Neural progenitor cell (in vitro differentiated cells): ENCODE results near the gene SGTB. TPM values are rescaled to one million over a fixed set of nuclear protein-coding genes. Genes with fewer than 3 reads are reported as not detected.

Experiments used
- DNase-seq: peaks from one replicate; pipeline ENCODE4 v3.0.0-alpha.2; 2016; ENCODE audit warnings: low spot score
- H2AFZ ChIP-seq: fragments of 200-600 bp; sonication (generic); replicated peaks from 2 replicates; pipeline ENCODE4 v1.6.1; 2016; ENCODE audit warnings: antibody characterized with exemption
- H3F3A ChIP-seq: fragments of 200-600 bp; sonication (generic); 2 replicates; pipeline ENCODE4 v1.6.1; 2016; ENCODE audit warnings: antibody characterized with exemption, low read depth
- H3K27ac ChIP-seq: fragments of 200-600 bp; sonication (generic); 2 replicates; pipeline ENCODE4 v1.5.1; 2016; ENCODE audit warnings: mild to moderate bottlenecking
- H3K27me3 ChIP-seq: fragments of 200-600 bp; sonication (generic); 2 replicates; pipeline ENCODE4 v1.6.1; 2016; ENCODE audit warnings: mild to moderate bottlenecking, moderate library complexity
- H3K36me3 ChIP-seq: fragments of 200-600 bp; sonication (generic); 2 replicates; pipeline ENCODE4 v1.5.1; 2016
- H3K4me1 ChIP-seq: fragments of 200-600 bp; sonication (generic); 2 replicates; pipeline ENCODE4 v1.6.1; 2016; ENCODE audit warnings: mixed run types
- H3K4me2 ChIP-seq: fragments of 200-600 bp; sonication (generic); 2 replicates; pipeline ENCODE4 v1.6.1; 2016
- H3K4me3 ChIP-seq: fragments of 200-600 bp; sonication (generic); 2 replicates; pipeline ENCODE4 v1.5.1; 2016
- H3K79me2 ChIP-seq: fragments of 200-600 bp; sonication (generic); 2 replicates; pipeline ENCODE4 v1.6.1; 2016; ENCODE audit warnings: low read depth
- H3K9ac ChIP-seq: fragments of 200-600 bp; sonication (generic); 2 replicates; pipeline ENCODE4 v1.6.1; 2016
- H3K9me3 ChIP-seq: fragments of 200-600 bp; sonication (generic); 2 replicates; pipeline ENCODE4 v1.5.1; 2016; ENCODE audit warnings: low read depth
- H4K20me1 ChIP-seq: fragments of 200-600 bp; sonication (generic); 2 replicates; pipeline ENCODE4 v1.6.1; 2016; ENCODE audit warnings: low read depth
- H3K27ac Mint-ChIP-seq: 3 replicates; pipeline ENCODE4 v1.8.0; 2021; ENCODE audit warnings: mixed read lengths
- H3K27me3 Mint-ChIP-seq: 2 replicates; pipeline ENCODE4 v1.8.0; 2022; ENCODE audit warnings: low read depth, mild to moderate bottlenecking, inconsistent platforms, moderate library complexity, mixed read lengths; ENCODE audit not compliant: insufficient read depth
- H3K36me3 Mint-ChIP-seq: 3 replicates; pipeline ENCODE4 v1.8.0; 2021; ENCODE audit warnings: mixed read lengths
- H3K4me1 Mint-ChIP-seq: 3 replicates; pipeline ENCODE4 v1.8.0; 2021; ENCODE audit warnings: mixed read lengths
- H3K4me3 Mint-ChIP-seq: 3 replicates; pipeline ENCODE4 v1.8.0; 2021; ENCODE audit warnings: mild to moderate bottlenecking, moderate library complexity, mixed read lengths
- H3K9me3 Mint-ChIP-seq: 3 replicates; pipeline ENCODE4 v1.8.0; 2020; ENCODE audit warnings: mixed read lengths
- EZH2 ChIP-seq: fragments of 200-600 bp; sonication (generic); IDR thresholded peaks from 2 replicates; pipeline ENCODE4 v1.6.1; 2017; ENCODE audit warnings: antibody characterized with exemption, mild to moderate bottlenecking, moderate library complexity
- EZH2phosphoT487 ChIP-seq: fragments of 200-600 bp; sonication (generic); IDR thresholded peaks from 2 replicates; pipeline ENCODE4 v1.6.1; 2017; ENCODE audit warnings: antibody characterized with exemption
- total RNA-seq: library from RNA; depleted of rRNA; stranded (reverse); fragments of >200 nt; gene quantifications from 2 replicates; pipeline ENCODE4 v1.2.3, GENCODE V29; 2015; ENCODE audit warnings: low replicate concordance
- TF ChIP-seq, protein P1 (sequence below): fragments of 200-600 bp; sonication (generic); IDR thresholded peaks from 2 replicates; pipeline ENCODE4 v1.5.1; 2017; ENCODE audit warnings: antibody characterized with exemption, mild to moderate bottlenecking

The SGTB gene
- total RNA-seq, 1 donor from 2014 or later = 6.8 TPM

DNA sequence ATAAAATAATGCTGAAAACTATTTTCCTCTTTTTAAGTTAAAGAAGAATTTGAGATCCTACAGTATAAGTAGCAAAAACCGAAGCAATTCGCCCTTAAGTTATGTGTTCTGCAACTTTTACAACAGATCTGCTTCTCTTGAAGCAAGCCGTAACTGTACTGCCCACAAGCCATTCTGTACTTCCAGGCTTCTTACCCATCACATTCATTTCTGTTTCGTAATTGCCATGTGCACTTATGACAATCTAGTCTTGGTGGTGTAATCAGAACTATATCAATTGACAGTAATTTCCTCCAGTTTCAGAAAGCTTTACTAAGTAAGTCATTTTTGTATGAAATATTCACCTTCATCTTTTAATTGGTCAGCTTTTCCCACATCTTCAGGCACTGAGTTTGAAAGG is 13.8 kb downstream of the SGTB start:
- H3K79me2 ChIP-seq = no peaks in the 10 kb centered on the region
- no peak overlapping the region for H3K9ac ChIP-seq
- H2AFZ ChIP-seq = no peak overlapping the region
- no peaks in the 10 kb centered on the region for H3K36me3 ChIP-seq
- Mint-ChIP-seq H3K9me3 (no peaks in the 10 kb centered on the region), H3K27ac (no peak overlapping the region), H3K27me3 (no peaks in the 10 kb centered on the region), H3K36me3 (peaks cover 10% of the 10 kb centered on the region), H3K4me1 (no peaks in the 10 kb centered on the region), H3K4me3 (no peak overlapping the region)
- H3K27me3 ChIP-seq = no peaks in the 10 kb centered on the region
- no peak overlapping the region for H3K27ac ChIP-seq
- TF ChIP-seq, protein P1, sequence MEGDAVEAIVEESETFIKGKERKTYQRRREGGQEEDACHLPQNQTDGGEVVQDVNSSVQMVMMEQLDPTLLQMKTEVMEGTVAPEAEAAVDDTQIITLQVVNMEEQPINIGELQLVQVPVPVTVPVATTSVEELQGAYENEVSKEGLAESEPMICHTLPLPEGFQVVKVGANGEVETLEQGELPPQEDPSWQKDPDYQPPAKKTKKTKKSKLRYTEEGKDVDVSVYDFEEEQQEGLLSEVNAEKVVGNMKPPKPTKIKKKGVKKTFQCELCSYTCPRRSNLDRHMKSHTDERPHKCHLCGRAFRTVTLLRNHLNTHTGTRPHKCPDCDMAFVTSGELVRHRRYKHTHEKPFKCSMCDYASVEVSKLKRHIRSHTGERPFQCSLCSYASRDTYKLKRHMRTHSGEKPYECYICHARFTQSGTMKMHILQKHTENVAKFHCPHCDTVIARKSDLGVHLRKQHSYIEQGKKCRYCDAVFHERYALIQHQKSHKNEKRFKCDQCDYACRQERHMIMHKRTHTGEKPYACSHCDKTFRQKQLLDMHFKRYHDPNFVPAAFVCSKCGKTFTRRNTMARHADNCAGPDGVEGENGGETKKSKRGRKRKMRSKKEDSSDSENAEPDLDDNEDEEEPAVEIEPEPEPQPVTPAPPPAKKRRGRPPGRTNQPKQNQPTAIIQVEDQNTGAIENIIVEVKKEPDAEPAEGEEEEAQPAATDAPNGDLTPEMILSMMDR = no peak
- TF ChIP-seq EZH2phosphoT487 (no peak), EZH2 (no peak)
- no peak overlapping the region for H3K4me3 ChIP-seq
- no peaks in the 10 kb centered on the region for H3F3A ChIP-seq
- H3K4me1 ChIP-seq = no peaks in the 10 kb centered on the region
- H3K4me2 ChIP-seq = no peak overlapping the region
- no peaks in the 10 kb centered on the region for H4K20me1 ChIP-seq
- H3K9me3 ChIP-seq = no peaks in the 10 kb centered on the region
- no peak for DNase-seq

DNA sequence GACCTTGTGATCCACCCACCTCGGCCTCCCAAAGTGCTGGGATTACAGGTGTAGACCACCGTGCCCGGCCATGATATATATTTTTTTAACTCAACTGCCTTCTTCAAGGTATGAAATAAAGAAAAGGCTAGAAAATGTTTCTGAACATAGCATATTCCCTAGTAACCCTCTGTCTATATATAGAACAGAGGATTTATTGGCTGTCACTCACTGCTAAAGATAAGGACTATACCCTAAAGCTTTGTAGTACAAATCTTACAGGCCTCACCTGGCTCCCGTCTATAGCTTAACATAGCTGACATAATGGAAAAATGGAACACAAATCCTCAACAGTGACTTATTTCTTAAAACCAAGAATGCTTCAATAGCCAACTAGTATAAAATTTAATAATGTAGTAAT is 14.2 kb downstream of the SGTB start:
- no peaks in the 10 kb centered on the region for H3K79me2 ChIP-seq
- H3K27me3 ChIP-seq = no peaks in the 10 kb centered on the region
- no peaks in the 10 kb centered on the region for H4K20me1 ChIP-seq
- no peak overlapping the region for H3K4me2 ChIP-seq
- H3K9me3 ChIP-seq = no peaks in the 10 kb centered on the region
- peaks cover 10% of the 10 kb centered on the region for H3K36me3 Mint-ChIP-seq
- no peak overlapping the region for H3K9ac ChIP-seq
- no peaks in the 10 kb centered on the region for H3K4me1 ChIP-seq
- no peaks in the 10 kb centered on the region for H3K36me3 ChIP-seq
- DNase-seq = no peak
- no peaks in the 10 kb centered on the region for H3F3A ChIP-seq
- H3K27ac ChIP-seq = no peak overlapping the region
- H3K4me3 Mint-ChIP-seq = no peak overlapping the region
- no peaks in the 10 kb centered on the region for H3K27me3 Mint-ChIP-seq
- TF ChIP-seq EZH2 = no peak
- no peak for TF ChIP-seq EZH2phosphoT487
- TF ChIP-seq, protein P1 = no peak
- no peak overlapping the region for H3K27ac Mint-ChIP-seq
- no peaks in the 10 kb centered on the region for H3K4me1 Mint-ChIP-seq
- H2AFZ ChIP-seq = no peak overlapping the region
- H3K9me3 Mint-ChIP-seq = no peaks in the 10 kb centered on the region
- no peak overlapping the region for H3K4me3 ChIP-seq

DNA sequence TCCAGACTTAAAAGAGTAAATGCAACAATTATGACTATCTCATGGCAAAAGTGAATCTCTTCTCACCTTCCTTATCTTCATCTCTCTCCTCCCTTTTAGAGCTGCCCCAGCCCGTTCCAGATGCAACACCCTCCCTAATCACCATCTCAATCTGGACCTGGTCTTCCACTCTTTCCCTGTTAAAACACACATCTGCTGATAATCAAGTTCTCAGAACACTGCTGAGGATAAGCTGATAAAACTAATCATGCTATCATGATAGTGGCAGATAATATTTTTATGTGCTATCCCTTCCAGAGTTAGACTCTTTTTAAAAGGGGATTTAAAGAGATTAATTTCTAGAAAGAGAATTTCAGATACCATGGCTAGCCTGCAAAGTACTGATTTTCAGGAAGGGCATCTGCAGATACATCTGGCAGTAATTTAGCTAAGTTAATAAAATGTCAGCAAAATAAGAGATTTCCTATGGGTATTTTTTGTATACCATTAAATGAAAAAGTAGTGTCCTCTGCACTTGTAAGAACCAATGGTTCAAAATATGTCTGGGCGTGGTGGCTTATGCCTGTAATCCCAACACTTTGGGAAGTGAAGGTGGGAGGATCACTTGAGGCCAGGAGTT is 17.2 kb downstream of the SGTB start:
- no peak overlapping the region for H3K27ac ChIP-seq
- H3K4me2 ChIP-seq = no peak overlapping the region
- Mint-ChIP-seq H3K4me1 (no peaks in the 10 kb centered on the region), H3K36me3 (peaks cover 6% of the 10 kb centered on the region), H3K27ac (no peak overlapping the region), H3K4me3 (no peak overlapping the region), H3K27me3 (no peaks in the 10 kb centered on the region), H3K9me3 (no peaks in the 10 kb centered on the region)
- H3K4me1 ChIP-seq = no peaks in the 10 kb centered on the region
- no peak for DNase-seq
- no peak overlapping the region for H2AFZ ChIP-seq
- H3K4me3 ChIP-seq = no peak overlapping the region
- no peaks in the 10 kb centered on the region for H3F3A ChIP-seq
- H3K27me3 ChIP-seq = no peaks in the 10 kb centered on the region
- H3K36me3 ChIP-seq = no peaks in the 10 kb centered on the region
- no peaks in the 10 kb centered on the region for H3K79me2 ChIP-seq
- TF ChIP-seq EZH2 (no peak), EZH2phosphoT487 (no peak)
- TF ChIP-seq, protein P1 = no peak
- H4K20me1 ChIP-seq = no peaks in the 10 kb centered on the region
- H3K9ac ChIP-seq = no peak overlapping the region
- H3K9me3 ChIP-seq = no peaks in the 10 kb centered on the region
